WTC11 (cell line): ENCODE results near the gene MRPL51. TPM values are rescaled to one million over a fixed set of nuclear protein-coding genes. Genes with fewer than 3 reads are reported as not detected.

Experiments used
- ATAC-seq: fragments of 200-7000 bp; cut with Tn5 transposase; 2 replicates; pipeline ENCODE4 v1.10.0; 2021; ENCODE audit warnings: mild to moderate bottlenecking, moderate library complexity
- CTCF ChIA-PET: fragments of 300-600 bp; sonication (Branson Sonifier 250); formaldehyde crosslinking; loops from one replicate; lab custom pipeline; 2021; ENCODE audit warnings: antibody characterized with exemption; lab: Charles Lee
- POLR2A ChIA-PET: fragments of 350-600 bp; sonication (Branson Sonifier 250); formaldehyde crosslinking; loops from one replicate; lab custom pipeline; 2021; ENCODE audit warnings: antibody characterized with exemption; lab: Charles Lee
- DNase-seq: peaks from one replicate; pipeline ENCODE4 v3.0.0; 2021; ENCODE audit warnings: low spot score
- H3K27ac Mint-ChIP-seq: 2 replicates; pipeline ENCODE4 v1.8.0; 2021; ENCODE audit warnings: mixed read lengths
- H3K27me3 Mint-ChIP-seq: 2 replicates; pipeline ENCODE4 v1.8.0; 2021; ENCODE audit warnings: low read depth, mild to moderate bottlenecking, moderate library complexity, mixed read lengths
- H3K36me3 Mint-ChIP-seq: 2 replicates; pipeline ENCODE4 v1.8.0; 2021; ENCODE audit warnings: mixed read lengths
- H3K4me1 Mint-ChIP-seq: 2 replicates; pipeline ENCODE4 v1.8.0; 2022; ENCODE audit warnings: mixed read lengths
- H3K4me3 Mint-ChIP-seq: 2 replicates; pipeline ENCODE4 v1.8.0; 2021; ENCODE audit warnings: mild to moderate bottlenecking, moderate library complexity, mixed read lengths
- H3K9me3 Mint-ChIP-seq: 2 replicates; pipeline ENCODE4 v1.8.0; 2021; ENCODE audit warnings: mixed read lengths
- EMX1 ChIP-seq: fragments of 250-450 bp; sonication (Bioruptor Pico); IDR thresholded peaks from 2 replicates; pipeline ENCODE4 v1.8.0; 2021; ENCODE audit warnings: mild to moderate bottlenecking
- FOXP1 ChIP-seq: sonication (generic); formaldehyde crosslinking; IDR thresholded peaks from 2 replicates; pipeline ENCODE4 v1.8.0; 2022; ENCODE audit warnings: missing genetic modification reagents, mild to moderate bottlenecking, moderate library complexity, borderline replicate concordance
- GABPB1 ChIP-seq: sonication (generic); formaldehyde crosslinking; IDR thresholded peaks from 2 replicates; pipeline ENCODE4 v1.8.1; 2023; ENCODE audit warnings: mild to moderate bottlenecking, missing genetic modification reagents
- NFYB ChIP-seq: sonication (generic); formaldehyde crosslinking; conservative IDR thresholded peaks from 2 replicates; pipeline ENCODE4 v1.8.0; 2022; ENCODE audit warnings: low read depth, missing genetic modification reagents
- NR2C2 ChIP-seq: sonication (generic); formaldehyde crosslinking; IDR thresholded peaks from 2 replicates; pipeline ENCODE4 v1.8.0; 2022; ENCODE audit warnings: mild to moderate bottlenecking, missing genetic modification reagents
- PRRX2 ChIP-seq: fragments of 250-450 bp; sonication (Bioruptor Pico); IDR thresholded peaks from 2 replicates; pipeline ENCODE4 v1.8.0; 2021; ENCODE audit warnings: mild to moderate bottlenecking
- RORB ChIP-seq: fragments of 250-450 bp; sonication (Bioruptor Pico); IDR thresholded peaks from 2 replicates; pipeline ENCODE4 v1.9.0; 2021; ENCODE audit warnings: mild to moderate bottlenecking
- SOX15 ChIP-seq: fragments of 250-450 bp; sonication (Bioruptor Pico); IDR thresholded peaks from 2 replicates; pipeline ENCODE4 v1.9.0; 2021; ENCODE audit warnings: mild to moderate bottlenecking
- ZNF121 ChIP-seq: sonication (generic); formaldehyde crosslinking; IDR thresholded peaks from 2 replicates; pipeline ENCODE4 v1.8.0; 2023; ENCODE audit warnings: missing genetic modification reagents
- ZNF219 ChIP-seq: sonication (generic); formaldehyde crosslinking; IDR thresholded peaks from 2 replicates; pipeline ENCODE4 v1.8.0; 2023; ENCODE audit warnings: missing genetic modification reagents, mild to moderate bottlenecking, borderline replicate concordance
- total RNA-seq: library from RNA; stranded (reverse); gene quantifications from 3 replicates; pipeline ENCODE4 v1.2.3, GENCODE V29; 2021
- TF ChIP-seq, protein P1 (sequence below): sonication (generic); formaldehyde crosslinking; IDR thresholded peaks from 2 replicates; pipeline ENCODE4 v1.8.1; 2023; ENCODE audit warnings: mild to moderate bottlenecking, moderate library complexity, missing genetic modification reagents
- TF ChIP-seq, protein P2 (sequence below): fragments of 250-450 bp; sonication (Bioruptor Pico); IDR thresholded peaks from 2 replicates; pipeline ENCODE4 v2.1.2; 2022; ENCODE audit warnings: mild to moderate bottlenecking, moderate library complexity
- TF ChIP-seq, protein P3 (sequence below): fragments of 250-450 bp; sonication (Bioruptor Pico); IDR thresholded peaks from 2 replicates; pipeline ENCODE4 v1.9.0; 2021; ENCODE audit warnings: mild to moderate bottlenecking, borderline replicate concordance
- TF ChIP-seq, protein P4 (sequence below): sonication (generic); formaldehyde crosslinking; IDR thresholded peaks from 2 replicates; pipeline ENCODE4 v1.8.1; 2023; ENCODE audit warnings: mild to moderate bottlenecking, missing genetic modification reagents
- TF ChIP-seq, protein P5 (sequence below): sonication (generic); formaldehyde crosslinking; IDR thresholded peaks from 2 replicates; pipeline ENCODE4 v1.8.1; 2022; ENCODE audit warnings: missing genetic modification reagents, borderline replicate concordance

MRPL51 gene
- total RNA-seq, 1 experiment from 2014 or later = 290 TPM

DNA sequence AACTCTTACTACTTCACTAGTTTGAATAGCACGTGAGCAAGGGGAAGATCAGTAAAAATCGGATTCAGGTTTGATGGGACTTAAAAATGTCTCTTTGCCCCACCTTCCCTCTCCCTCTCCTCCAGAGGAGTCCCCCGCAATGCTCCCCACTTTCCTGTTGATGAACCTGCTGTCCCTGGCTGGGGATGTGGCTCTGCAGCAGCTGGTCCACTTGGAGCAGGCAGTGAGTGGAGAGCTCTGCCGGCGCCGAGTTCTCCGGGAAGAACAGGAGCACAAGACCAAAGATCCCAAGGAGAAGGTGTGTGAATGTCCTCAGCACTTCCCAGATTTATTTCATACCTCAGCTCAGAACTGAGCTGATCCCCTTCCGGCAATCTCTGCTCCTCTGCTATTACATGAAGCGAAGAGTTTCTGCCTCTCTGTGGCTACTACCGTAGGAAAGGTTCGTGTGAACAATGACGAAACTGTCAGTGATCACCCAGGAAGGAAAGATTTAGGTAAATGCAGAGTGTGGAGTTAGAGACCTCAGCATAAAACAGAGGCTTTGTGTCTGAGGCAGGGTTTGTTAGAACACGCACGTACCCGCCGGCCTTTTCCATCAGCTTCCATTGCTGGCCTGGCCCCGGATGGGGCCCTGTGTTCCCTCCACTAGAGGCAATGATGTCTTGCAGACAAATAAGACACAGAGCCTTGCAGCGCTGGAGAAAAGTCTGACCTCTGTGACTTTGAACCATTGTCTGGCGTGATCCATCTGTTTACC, 33.9 kb upstream of the MRPL51 start:
- ChIA-PET POLR2A (no interaction called here), CTCF (interaction anchor here (2.0 kb wide), 1 partner anchor 11 kb away, joined by 6 read pairs; no protein-coding TSS in a partner anchor)
- TF ChIP-seq, protein P1, sequence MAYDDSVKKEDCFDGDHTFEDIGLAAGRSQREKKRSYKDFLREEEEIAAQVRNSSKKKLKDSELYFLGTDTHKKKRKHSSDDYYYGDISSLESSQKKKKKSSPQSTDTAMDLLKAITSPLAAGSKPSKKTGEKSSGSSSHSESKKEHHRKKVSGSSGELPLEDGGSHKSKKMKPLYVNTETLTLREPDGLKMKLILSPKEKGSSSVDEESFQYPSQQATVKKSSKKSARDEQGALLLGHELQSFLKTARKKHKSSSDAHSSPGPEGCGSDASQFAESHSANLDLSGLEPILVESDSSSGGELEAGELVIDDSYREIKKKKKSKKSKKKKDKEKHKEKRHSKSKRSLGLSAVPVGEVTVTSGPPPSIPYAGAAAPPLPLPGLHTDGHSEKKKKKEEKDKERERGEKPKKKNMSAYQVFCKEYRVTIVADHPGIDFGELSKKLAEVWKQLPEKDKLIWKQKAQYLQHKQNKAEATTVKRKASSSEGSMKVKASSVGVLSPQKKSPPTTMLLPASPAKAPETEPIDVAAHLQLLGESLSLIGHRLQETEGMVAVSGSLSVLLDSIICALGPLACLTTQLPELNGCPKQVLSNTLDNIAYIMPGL = no peak
- no peak for TF ChIP-seq EMX1 (CRISPR knock-in tag)
- TF ChIP-seq RORB (CRISPR knock-in tag) = no peak
- TF ChIP-seq, protein P2, sequence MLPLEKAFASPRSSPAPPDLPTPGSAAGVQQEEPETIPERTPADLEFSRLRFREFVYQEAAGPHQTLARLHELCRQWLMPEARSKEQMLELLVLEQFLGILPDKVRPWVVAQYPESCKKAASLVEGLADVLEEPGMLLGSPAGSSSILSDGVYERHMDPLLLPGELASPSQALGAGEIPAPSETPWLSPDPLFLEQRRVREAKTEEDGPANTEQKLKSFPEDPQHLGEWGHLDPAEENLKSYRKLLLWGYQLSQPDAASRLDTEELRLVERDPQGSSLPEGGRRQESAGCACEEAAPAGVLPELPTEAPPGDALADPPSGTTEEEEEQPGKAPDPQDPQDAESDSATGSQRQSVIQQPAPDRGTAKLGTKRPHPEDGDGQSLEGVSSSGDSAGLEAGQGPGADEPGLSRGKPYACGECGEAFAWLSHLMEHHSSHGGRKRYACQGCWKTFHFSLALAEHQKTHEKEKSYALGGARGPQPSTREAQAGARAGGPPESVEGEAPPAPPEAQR (CRISPR knock-in tag) = no peak
- TF ChIP-seq PRRX2 (CRISPR knock-in tag) = no peak
- no peak for TF ChIP-seq SOX15
- TF ChIP-seq, protein P3, sequence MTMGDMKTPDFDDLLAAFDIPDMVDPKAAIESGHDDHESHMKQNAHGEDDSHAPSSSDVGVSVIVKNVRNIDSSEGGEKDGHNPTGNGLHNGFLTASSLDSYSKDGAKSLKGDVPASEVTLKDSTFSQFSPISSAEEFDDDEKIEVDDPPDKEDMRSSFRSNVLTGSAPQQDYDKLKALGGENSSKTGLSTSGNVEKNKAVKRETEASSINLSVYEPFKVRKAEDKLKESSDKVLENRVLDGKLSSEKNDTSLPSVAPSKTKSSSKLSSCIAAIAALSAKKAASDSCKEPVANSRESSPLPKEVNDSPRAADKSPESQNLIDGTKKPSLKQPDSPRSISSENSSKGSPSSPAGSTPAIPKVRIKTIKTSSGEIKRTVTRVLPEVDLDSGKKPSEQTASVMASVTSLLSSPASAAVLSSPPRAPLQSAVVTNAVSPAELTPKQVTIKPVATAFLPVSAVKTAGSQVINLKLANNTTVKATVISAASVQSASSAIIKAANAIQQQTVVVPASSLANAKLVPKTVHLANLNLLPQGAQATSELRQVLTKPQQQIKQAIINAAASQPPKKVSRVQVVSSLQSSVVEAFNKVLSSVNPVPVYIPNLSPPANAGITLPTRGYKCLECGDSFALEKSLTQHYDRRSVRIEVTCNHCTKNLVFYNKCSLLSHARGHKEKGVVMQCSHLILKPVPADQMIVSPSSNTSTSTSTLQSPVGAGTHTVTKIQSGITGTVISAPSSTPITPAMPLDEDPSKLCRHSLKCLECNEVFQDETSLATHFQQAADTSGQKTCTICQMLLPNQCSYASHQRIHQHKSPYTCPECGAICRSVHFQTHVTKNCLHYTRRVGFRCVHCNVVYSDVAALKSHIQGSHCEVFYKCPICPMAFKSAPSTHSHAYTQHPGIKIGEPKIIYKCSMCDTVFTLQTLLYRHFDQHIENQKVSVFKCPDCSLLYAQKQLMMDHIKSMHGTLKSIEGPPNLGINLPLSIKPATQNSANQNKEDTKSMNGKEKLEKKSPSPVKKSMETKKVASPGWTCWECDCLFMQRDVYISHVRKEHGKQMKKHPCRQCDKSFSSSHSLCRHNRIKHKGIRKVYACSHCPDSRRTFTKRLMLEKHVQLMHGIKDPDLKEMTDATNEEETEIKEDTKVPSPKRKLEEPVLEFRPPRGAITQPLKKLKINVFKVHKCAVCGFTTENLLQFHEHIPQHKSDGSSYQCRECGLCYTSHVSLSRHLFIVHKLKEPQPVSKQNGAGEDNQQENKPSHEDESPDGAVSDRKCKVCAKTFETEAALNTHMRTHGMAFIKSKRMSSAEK (CRISPR knock-in tag) = no peak
- TF ChIP-seq NR2C2 (CRISPR knock-in tag) = no peak
- TF ChIP-seq NFYB (CRISPR knock-in tag) = no peak
- no peak for TF ChIP-seq FOXP1 (CRISPR knock-in tag)
- TF ChIP-seq, protein P4, sequence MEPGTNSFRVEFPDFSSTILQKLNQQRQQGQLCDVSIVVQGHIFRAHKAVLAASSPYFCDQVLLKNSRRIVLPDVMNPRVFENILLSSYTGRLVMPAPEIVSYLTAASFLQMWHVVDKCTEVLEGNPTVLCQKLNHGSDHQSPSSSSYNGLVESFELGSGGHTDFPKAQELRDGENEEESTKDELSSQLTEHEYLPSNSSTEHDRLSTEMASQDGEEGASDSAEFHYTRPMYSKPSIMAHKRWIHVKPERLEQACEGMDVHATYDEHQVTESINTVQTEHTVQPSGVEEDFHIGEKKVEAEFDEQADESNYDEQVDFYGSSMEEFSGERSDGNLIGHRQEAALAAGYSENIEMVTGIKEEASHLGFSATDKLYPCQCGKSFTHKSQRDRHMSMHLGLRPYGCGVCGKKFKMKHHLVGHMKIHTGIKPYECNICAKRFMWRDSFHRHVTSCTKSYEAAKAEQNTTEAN (CRISPR knock-in tag) = no peak
- TF ChIP-seq, protein P5, sequence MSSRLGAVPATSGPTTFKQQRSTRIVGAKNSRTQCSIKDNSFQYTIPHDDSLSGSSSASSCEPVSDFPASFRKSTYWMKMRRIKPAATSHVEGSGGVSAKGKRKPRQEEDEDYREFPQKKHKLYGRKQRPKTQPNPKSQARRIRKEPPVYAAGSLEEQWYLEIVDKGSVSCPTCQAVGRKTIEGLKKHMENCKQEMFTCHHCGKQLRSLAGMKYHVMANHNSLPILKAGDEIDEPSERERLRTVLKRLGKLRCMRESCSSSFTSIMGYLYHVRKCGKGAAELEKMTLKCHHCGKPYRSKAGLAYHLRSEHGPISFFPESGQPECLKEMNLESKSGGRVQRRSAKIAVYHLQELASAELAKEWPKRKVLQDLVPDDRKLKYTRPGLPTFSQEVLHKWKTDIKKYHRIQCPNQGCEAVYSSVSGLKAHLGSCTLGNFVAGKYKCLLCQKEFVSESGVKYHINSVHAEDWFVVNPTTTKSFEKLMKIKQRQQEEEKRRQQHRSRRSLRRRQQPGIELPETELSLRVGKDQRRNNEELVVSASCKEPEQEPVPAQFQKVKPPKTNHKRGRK (CRISPR knock-in tag) = no peak
- no peak for TF ChIP-seq ZNF219 (CRISPR knock-in tag)
- TF ChIP-seq ZNF121 (CRISPR knock-in tag) = no peak
- no peak for TF ChIP-seq GABPB1
- ATAC-seq = no peak
- no peaks in the 10 kb centered on the region for H3K9me3 Mint-ChIP-seq
- H3K27me3 Mint-ChIP-seq = no peaks in the 10 kb centered on the region
- H3K27ac Mint-ChIP-seq = no peak overlapping the region
- DNase-seq = no peak
- peaks cover 9% of the 10 kb centered on the region for H3K4me1 Mint-ChIP-seq
- no peak overlapping the region for H3K4me3 Mint-ChIP-seq
- H3K36me3 Mint-ChIP-seq = peaks cover 92% of the 10 kb centered on the region
